22Rv1 (cell line): ENCODE results near the gene CAD.

ENCODE experiments used
- CTCF ChIP-seq: fragments of 450-650 bp; IDR thresholded peaks from 2 replicates; pipeline ENCODE4 v1.5.1; 2017; ENCODE audit warnings: mild to moderate bottlenecking
- ZFX ChIP-seq: fragments of 450-650 bp; IDR thresholded peaks from 2 replicates; pipeline ENCODE4 v1.6.1; 2017; ENCODE audit warnings: antibody characterized with exemption, borderline replicate concordance

GRCh38 chr2:27262379-27263286 lies 45.5 kb downstream of the CAD start, which contains the start of gene SLC30A3:
- TF ChIP-seq CTCF, result no peak
- TF ChIP-seq ZFX, result no peak
